GM19035 (cell line): ENCODE results near the gene DNAAF8.

Source experiments
- ATAC-seq: cut with Tn5 transposase; IDR thresholded peaks from one replicate; pipeline ENCODE4 v1.9.1; 2021; ENCODE audit not compliant: unreplicated experiment

Gene DNAAF8

DNA sequence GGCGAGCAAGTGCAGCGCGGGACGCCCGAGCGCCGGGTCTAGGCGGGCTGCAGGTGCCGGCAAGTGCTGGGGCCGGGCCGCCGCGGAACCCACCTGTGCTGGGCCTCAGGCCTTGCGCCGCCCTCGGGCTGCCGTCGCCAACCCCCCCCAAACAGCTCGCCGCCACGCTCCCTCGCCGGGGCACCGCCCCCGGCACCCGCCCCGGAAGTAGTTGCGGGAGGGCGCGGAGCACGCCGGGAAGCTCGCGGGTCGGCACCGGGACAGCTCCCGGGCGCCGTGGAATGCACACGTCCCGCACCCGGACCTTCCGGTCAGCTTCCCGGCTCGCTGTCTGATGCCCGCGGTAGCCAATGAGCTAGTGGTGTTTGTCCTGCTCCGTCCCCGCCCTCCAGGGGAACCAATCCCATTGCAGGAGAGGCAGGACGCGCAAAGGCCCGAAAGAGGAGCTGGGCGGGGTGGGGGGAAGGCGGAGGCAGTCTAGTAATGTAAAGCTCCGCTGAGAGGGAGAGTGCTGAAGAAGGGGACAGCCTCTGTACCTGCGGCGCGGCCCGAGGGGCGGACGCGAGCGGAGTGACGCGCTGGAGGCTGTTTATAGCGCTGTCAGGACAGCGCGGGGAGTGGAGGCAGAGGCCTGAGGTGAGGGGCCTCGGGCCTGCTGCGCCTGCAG, at the start of gene DNAAF8, which contains the start of gene ANKS3:
DNAAF8 (plus strand) TSS at position 475 of the 667 bp plus-strand sequence. CDS start 1,978 bp downstream, outside the sequence.
ANKS3 (minus strand) TSS at position 209 of the 667 bp plus-strand sequence. CDS start 4,122 bp downstream, outside the sequence.
- ATAC-seq: peak; percentile 74

DNA sequence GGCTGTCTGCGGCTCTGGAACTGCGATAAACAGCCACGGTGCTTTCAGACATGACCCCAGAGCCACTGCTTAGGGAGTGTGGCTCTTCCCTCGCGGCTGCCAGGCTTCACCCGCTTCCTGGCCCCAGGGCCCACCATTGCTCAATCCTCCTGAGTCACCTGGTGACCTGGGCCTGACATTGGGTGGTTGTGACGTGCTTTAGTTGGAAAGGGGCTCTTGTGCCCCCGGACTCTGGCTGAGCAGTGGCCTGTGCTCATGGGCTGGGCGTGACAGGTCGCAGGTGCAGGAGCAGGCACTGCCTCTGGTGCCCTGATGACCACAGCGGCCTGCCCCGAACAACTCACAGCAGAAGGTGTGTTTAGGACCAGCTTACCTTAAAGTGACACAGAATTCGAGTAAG, 49.6 kb upstream of the DNAAF8 start:
- no peak for ATAC-seq

DNA sequence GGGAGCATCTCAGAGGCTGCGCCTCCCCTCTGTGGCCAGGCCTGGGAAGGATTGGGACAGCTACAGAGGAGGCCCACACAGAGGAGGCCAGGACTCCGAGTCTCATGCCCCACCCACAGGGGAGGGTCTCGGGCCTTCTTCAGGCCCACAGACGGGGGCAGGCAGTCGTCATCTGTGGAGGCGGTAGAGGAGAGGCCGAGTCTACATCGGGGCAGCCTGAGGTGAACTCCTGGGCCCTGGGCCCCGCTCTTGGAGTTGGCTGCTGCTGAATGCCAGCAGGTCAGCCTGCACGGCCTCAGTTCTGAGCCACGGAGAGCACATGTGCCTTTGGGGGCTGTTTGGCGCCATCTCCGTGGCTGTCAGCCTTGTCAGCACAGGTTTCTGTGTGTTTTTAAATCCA, 49.0 kb upstream of the DNAAF8 start:
- ATAC-seq: no peak

DNA sequence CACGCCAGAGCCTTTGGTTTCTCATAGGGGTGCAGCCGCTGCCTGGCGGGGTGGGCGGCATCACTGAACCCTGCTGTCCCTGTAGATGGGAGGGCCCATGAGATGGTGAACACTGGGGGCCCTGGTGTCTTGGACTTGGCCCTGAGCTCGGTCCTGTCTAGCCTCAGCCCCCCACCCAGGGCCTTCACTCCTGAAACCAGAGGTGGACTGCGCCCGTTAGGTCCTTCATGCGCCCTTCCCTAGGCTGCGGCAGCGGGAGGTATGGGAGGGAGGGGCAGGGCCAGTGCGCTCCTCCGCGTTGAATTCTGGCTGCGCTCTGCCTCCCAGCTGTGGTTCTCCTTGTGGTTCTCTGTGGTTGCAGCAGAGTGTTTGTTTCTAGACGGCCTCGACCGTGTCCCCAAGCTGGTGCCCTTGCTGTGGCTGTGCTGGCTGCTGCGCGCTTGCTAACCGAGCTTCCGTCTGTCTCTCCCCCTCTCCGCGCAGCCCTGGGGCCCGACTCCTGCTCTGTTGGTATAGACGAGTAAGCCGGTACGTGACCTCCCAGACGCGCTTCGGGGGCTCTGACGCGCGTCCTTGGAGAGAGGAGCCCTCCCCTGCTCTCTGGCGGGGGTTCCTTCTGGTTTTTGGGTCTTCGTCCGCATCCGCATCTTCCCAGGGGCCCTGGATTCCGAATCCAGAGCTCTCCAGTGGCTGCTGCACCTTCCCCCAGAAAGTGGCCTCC, 48.4 kb upstream of the DNAAF8 start:
- no peak for ATAC-seq

DNA sequence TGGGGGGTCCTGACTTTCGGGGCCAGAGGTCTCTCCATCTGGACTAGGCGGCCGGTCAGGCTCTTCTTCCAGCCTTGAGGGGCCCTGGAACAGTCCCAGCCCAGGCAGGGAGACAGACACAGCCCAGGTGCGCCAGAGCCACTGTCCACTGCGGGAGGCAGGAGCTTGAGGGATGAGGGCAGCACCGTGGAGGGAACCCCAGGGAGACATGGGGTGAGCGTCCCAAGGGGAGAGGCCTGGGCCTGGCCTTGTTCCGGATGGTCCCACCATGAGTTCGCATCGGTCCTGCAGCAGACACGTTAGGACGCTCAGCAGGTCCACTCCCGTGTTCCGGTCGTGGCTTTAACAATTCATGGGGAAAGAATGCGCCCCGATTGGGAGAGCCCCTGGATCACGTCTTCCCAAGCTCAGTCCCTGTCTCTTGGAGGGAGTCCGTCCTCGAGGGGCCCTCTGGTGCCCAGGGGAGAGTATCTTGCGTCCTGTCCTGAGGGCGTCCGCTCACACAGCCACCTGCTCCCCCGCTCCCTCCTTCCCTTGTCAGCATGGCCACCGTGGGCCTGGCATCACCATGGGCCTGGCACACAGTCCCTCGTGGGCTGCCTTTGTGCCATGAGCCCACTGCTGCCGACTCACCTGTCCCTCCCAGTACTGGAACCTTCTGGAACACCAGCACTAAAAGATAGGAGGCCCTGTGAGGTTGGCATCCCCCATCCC, 47.7 kb upstream of the DNAAF8 start:
- no peak for ATAC-seq

DNA sequence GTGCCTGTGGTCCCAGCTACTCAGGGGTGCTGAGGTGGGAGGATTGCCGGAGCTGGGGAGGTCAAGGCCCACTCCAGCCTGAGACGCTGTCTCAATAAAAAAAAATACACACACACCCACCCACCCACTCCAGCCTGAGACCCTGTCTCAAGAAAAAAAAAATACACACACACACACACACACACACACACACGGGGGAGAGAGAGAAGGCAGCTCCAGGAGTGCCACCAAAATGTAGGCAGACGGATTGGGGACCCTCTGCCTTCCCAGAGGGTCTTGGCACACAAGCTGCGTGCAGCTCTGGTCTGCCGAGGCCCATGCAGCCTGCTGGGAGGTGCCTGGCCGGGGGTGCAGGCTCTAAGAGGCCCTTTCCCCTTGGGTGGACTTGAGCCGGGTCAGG, 46.9 kb upstream of the DNAAF8 start:
- no peak for ATAC-seq

DNA sequence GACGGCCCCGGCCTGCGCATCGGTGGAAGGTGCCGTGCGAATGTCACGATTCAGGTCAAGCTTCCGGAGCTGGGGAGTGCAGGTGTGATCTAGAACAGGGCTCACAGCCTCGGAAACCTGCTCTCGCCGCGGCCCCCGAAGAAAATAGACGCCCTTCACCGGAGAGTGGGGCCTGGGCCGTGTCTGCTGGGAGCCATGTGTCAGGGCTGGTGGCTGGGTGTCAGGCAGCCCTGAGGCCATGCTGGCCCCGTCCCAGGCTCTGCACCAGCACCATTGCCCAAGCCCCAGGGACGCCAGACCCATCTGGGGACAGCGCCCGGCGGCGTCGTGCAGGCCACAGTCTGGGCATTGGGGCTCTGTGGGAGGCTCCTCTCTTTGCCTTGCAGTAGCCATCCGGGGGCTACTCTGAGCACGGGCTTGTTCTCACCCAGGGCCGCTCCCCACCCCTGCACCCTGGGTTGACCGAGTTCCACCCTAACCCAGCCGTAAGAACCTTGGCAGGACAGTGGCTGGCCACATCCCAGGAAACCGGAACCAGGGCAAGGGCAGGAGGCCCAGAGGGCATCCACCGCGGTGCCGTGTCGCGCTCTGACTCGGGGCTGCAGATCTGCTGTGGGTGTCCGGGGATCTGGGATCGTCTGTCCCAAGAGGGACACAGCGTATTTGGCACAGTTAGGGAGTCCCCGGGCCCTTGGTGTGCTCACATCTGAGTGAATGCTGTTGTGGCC, 46.2 kb upstream of the DNAAF8 start:
- ATAC-seq: no peak

DNA sequence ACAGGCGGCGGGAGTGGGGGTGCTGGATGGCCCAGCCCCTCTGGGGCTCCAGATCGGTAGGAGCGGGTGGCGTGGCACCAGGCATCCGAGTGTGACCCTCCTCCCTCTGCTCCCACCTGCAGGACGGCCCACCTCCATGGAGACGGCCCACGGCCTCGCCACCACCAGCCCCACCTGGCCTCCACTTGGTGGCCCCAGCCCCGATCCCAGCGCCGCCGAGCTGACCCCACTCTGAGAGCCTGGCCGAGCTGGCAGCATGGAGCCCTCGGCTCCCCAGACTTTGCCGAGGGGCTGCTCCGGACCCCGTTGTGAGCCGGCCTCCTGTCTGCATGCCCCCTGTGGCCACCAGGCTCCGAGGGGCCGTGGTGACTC, 45.7 kb upstream of the DNAAF8 start:
- no peak for ATAC-seq

DNA sequence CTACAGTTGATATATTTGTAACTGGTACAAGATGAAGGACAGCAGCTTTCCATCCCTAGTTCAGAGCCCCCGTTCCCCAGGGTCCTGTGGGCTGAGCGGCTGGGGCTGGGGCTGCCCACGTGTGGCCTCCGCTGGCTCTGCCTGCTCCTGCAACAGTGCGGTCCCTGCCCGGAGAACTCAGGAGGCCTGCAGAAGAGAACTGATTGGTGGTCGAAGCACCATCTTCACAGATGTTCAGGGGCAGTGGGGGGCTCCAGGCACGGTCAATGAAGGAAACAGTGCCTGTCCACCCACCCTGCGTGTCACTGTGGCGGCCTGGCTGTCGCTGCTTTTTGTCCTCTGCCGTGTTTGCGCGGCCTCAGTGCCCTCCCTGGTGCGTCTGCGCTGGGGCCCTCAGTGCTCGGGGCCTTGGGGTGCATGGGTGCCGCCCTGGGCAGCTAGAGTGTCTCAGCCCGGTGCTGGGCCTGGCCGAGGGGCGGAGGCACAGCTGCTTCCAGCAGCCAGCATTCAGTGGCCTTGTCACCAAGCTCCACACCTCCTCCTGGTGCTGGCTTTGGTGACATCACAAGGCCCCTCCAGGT, 45.2 kb upstream of the DNAAF8 start:
- ATAC-seq: no peak

DNA sequence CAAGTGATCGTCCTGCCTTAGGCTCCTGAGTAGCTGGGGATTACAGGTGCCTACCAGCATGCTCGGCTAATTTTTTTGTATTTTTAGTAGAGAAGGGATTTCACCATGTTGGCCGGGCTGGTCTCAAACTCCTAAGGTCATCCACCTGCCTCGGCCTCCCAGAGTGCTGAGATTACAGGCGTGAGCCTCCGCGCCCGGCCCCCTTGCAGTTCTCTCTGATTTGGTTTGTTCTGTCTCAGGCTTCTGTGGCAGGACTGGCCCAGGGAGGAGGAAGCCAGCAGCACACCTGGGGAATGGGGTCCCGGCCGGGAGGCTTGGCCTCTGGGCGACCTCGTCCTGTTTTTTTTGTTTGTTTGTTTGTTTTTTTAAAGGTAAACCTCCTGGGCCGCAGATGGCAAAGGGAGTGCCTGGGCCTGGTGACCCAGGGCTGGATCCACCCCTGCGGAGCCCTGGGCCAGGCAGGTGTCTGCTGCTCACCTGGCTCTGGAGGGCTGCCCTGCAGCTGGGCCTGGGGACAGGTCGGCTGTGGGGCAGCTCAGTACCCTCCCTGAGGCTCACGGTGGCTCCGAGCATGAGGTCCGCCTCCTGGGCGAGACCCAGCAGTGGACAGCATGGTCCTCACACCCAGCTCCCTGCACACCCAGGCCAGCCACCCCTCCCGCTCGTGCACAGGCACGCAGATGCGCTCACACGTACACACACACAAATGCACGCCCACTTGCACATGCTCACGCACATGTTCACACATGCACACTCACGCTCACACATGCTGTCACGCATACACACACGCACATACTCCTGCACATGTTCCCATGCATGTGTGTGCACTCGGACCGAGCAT, 44.3 kb upstream of the DNAAF8 start:
- ATAC-seq: no peak

DNA sequence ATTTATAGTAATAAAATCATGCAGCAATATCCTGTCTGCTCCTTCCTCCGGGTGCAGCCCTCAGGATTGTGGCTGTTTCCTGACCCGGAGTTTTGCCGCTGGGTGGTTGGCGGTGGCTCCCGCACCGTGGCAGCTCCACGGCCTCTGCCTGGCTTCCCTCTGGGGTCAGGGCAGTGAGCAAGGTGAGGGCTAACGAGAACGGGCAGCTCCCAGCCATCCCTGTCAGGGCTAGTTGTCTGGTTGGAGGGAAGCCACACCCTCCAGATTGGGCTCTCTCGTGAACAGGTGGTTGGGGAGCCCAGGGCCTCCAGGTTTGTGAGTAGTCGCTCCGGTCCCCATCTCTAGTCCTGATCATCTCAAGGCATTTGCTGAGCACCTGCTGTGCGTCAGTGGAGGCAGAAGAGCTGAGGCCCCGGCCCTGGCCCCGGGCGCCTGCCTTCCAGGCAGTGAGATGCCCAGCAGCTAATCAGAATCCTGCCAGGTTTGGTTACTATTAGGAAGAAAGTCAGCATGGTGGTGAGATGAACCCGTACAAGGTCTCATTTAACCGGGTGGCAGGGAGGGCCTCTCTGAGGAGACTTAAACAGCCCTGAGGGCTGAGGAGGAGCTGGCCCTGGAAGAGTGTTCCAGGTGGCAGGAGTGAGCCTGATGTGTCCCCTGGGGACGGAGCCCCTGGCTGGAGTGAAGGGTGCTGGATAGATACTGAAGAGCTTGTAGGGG, 43.2 kb upstream of the DNAAF8 start:
- no peak for ATAC-seq

DNA sequence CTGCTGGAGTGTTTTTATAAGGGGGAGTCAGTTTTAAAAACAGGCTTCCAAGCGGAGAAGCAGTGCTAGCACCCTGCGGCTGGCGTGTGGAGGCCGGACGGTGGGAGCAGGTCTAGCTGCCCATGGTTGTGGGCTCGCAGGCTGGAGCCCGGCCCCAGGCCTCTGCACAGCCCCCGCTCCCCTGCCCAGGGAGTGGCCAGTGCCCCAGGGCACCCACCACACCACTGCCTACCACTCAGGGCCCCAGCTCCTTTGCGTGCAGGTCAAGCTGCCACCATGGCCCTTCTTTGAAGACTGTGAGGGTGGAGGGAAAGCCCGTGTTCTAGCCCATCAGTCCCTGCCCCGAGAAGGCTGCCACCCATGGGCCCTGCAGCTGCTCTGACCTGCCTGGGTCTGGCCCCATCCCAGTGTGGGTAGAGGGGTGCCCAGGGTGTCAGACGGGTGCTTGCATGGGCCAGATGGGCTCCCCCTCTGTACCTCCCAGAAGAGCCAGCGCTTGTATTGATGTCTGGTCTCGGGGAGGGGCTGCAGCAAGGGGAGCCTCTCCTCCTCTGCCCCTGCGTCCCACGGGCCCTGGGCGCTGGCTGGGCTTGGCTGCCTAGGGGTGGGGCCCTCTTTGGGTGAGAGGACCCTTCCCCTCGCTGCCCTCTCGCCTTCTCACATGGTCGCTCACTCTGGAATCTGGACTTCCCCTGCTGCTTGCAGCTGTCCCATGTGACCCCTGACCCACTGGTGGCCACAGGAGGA, 42.5 kb upstream of the DNAAF8 start:
- ATAC-seq: no peak

DNA sequence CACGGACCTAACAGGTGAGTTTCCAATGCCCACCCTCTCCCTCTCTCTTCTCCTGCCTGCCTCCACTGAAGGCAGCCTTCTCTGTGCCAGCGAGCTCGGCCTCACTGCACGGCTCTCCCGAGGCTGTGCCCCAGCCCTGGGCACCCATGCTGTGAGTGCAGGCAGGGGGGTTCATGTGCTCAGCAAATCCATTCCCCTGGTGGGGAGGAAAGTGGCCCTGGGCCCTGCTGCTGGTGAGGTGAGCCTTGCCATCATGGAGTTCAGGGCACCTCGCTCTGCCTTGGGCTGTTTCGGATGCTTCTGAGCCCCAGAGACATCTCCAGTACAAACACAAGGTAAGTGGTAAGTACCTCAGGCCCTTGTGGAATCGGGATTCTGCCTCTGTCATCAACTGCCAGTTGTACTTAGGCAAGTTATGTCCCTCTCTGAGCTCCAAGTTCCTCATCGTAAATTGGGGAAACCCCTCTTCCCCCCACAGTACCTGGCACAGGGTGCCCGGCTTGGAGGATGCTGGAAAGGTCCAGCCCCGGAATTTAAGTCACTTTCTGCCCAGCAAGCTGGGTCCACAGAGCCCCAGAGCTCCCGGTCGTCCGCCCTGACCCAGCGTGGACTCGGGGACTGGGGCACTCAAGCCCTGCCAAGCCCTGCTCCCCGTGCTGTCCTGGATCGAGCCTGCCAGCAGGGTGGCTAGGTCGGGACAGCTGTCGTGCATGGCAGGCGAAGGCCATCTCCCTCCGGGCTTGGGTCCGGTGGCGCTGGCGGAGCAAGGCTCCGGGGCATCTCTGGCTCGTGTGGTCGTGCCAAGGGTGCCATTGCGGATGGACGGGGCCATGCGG, 41.7 kb upstream of the DNAAF8 start:
- peak; percentile 16 for ATAC-seq

DNA sequence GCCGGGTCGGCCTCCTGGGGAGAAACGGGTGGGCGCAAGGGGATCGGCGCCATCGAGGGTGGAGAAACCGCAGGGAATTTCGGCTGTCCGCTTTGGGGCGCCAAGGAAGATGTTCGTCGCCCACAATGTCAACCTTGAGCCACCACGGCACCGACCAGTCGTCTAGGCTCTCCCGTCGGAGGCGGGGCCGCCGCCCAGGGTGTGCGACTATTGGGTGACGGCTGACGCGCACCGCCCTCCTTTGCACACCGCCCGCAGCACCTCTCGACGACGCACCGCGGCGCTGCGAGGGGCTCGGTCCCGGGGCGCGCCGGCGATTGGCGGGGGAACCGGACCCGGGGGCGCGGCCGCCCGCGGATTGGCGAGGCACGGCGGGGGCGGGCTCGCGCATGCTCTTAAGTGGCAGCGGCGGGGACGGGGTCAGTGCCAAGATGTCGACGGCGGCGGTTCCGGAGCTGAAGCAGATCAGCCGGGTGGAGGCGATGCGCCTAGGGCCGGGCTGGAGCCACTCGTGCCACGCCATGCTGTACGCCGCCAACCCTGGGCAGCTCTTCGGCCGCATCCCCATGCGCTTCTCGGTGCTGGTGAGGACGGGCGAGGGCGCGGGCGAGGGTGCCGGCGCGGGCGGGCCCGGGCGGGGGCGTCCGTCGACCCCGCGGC, 40.9 kb upstream of the DNAAF8 start, which contains the start of gene NUDT16L1:
NUDT16L1 (plus strand) TSS at position 267 of the 660 bp plus-strand sequence; CDS start at position 432, 165 bp downstream.
- peak; percentile 92 for ATAC-seq

DNA sequence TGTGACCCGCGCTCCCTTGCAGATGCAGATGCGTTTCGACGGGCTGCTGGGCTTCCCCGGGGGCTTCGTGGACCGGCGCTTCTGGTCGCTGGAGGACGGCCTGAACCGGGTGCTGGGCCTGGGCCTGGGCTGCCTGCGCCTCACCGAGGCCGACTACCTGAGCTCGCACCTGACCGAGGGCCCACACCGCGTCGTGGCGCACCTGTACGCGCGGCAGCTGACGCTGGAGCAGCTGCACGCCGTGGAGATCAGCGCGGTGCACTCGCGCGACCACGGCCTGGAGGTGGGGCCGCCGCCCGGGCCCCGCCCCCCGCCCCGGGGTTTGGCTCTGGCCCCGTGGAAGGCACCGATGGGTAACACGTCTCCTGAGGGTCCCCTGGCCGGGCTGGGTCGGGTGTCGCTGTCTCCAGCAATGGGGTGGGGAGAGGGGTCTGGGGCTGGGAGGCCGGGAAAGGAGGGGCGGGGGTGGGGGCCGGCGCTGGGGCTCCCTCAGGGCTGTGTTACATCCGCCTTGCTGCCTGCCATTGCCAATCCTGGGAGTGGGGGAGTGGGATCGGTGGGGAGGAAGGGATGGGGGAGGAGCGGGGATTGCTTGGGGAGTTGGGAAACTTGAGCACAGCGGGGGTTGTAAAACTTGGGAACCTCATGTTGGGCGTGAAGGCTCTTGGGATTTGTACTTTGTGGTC, 40.2 kb upstream of the DNAAF8 start:
- ATAC-seq: peak; percentile 8

DNA sequence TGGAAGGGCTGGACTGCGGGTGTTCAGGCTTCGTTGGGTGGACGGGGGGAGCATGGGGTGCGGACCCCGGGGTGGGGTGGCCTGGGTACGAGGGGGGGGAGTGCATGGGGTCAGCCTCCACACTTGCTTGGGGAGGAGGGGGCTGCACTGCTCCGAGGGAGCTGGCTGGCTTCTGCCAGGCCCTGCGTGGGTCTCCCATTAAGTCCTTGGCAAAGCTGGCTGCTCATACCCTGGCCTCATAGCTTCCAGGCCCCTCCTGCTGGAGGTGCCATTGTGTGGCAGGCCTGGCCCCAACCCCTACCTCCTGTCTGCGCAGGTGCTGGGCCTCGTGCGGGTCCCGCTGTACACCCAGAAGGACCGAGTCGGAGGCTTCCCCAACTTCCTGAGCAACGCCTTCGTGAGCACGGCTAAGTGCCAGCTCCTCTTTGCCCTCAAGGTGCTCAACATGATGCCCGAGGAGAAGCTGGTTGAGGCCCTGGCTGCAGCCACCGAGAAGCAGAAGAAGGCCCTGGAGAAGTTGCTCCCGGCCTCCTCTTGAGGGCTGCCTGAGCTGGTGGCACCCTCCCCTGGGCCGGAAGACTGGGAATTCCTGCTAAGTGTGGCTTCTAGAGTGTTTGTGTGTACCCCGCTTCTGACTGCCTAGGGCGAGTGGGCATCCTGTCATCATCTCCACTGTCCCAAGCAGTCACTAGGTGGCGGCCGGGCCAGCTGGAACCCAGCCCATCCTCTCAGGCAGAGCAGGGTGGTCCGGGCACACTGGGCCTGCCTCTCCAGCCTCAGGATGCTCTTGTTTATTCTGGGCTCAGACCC, 39.5 kb upstream of the DNAAF8 start:
- ATAC-seq: no peak
